H7 (cell line): ENCODE data around the gene SIGLEC14. TPM values are rescaled to one million over a fixed set of nuclear protein-coding genes. Genes with fewer than 3 reads are reported as not detected.
"Not testable (repeated sequence)": the region's sequence is repeated elsewhere in the genome, so short reads cannot be mapped to it uniquely, and the experiment has no call there.

ENCODE experiments used
- DNase-seq: peaks from one replicate; pipeline ENCODE4 v3.0.0; 2012
- H3K27me3 ChIP-seq: 2 replicates; pipeline ENCODE4 v1.6.0; 2011; ENCODE audit warnings: mild to moderate bottlenecking, low read length; ENCODE audit not compliant: control insufficient read depth, insufficient read depth
- H3K36me3 ChIP-seq: replicated peaks from 2 replicates; pipeline ENCODE4 v1.5.1; 2011; ENCODE audit warnings: low read length; ENCODE audit not compliant: control insufficient read depth, insufficient read depth
- H3K4me3 ChIP-seq: 2 replicates; pipeline ENCODE4 v1.5.1; 2011; ENCODE audit warnings: low read depth, mild to moderate bottlenecking, control low read depth, low read length, moderate library complexity; ENCODE audit not compliant: insufficient read depth
- total RNA-seq: library from RNA; depleted of rRNA; stranded (reverse); fragments of >200 nt; shearing (Covaris generic); gene quantifications from 2 replicates; pipeline ENCODE4 v1.2.3, GENCODE V29; 2014

Gene SIGLEC14
- total RNA-seq, 1 experiment from 2014 or later, result not detected

- no peaks in the 10 kb centered on the region for H3K27me3 ChIP-seq
- no peaks in the 10 kb centered on the region for H3K36me3 ChIP-seq
- H3K4me3 ChIP-seq, result peak overlapping the region; percentile 78
- peak; percentile 67 for DNase-seq
Observed at GRCh38 chr19:51687791-51688670, 41.4 kb upstream of the SIGLEC14 start.

GRCh38 chr19:51686171-51686570 is 39.5 kb upstream of the SIGLEC14 start:
- Histone ChIP-seq H3K4me3 (no peak overlapping the region), H3K36me3 (no peaks in the 10 kb centered on the region), H3K27me3 (no peaks in the 10 kb centered on the region)
- DNase-seq, result no peak

GRCh38 chr19:51681286-51681941 is 34.8 kb upstream of the SIGLEC14 start:
- no peak for DNase-seq
- Histone ChIP-seq H3K4me3 (no peak overlapping the region), H3K27me3 (no peaks in the 10 kb centered on the region), H3K36me3 (no peaks in the 10 kb centered on the region)

- no peak overlapping the region for H3K4me3 ChIP-seq
- H3K36me3 ChIP-seq, result no peaks in the 10 kb centered on the region
- DNase-seq, result no peak
- H3K27me3 ChIP-seq, result no peaks in the 10 kb centered on the region
Observed at GRCh38 chr19:51680474-51680873, 33.8 kb upstream of the SIGLEC14 start.

GRCh38 chr19:51676566-51677083 is 30.0 kb upstream of the SIGLEC14 start:
- H3K36me3 ChIP-seq, result no peaks in the 10 kb centered on the region
- H3K27me3 ChIP-seq, result no peaks in the 10 kb centered on the region
- no peak overlapping the region for H3K4me3 ChIP-seq
- no peak for DNase-seq

- H3K27me3 ChIP-seq, H3K36me3 ChIP-seq, H3K4me3 ChIP-seq, DNase-seq: not testable (repeated sequence)
Observed at GRCh38 chr19:51675911-51676565, 29.4 kb upstream of the SIGLEC14 start.

- no peaks in the 10 kb centered on the region for H3K36me3 ChIP-seq
- no peak for DNase-seq
- H3K4me3 ChIP-seq, result no peak overlapping the region
- no peaks in the 10 kb centered on the region; the same call in 1 of the 2 replicates for H3K27me3 ChIP-seq
Observed at GRCh38 chr19:51668216-51668615, 21.6 kb upstream of the SIGLEC14 start.

- Histone ChIP-seq H3K36me3 (no peaks in the 10 kb centered on the region), H3K27me3 (no peaks in the 10 kb centered on the region; the same call in 1 of the 2 replicates), H3K4me3 (no peak overlapping the region)
- DNase-seq, result no peak
Observed at GRCh38 chr19:51664997-51665396, 18.4 kb upstream of the SIGLEC14 start.

GRCh38 chr19:51664131-51664530 is 17.5 kb upstream of the SIGLEC14 start:
- DNase-seq, result no peak
- Histone ChIP-seq H3K36me3 (no peaks in the 10 kb centered on the region), H3K27me3 (no peaks in the 10 kb centered on the region; the same call in 1 of the 2 replicates), H3K4me3 (no peak overlapping the region)

GRCh38 chr19:51663650-51664049 is 17.0 kb upstream of the SIGLEC14 start:
- Histone ChIP-seq H3K27me3 (no peaks in the 10 kb centered on the region; the same call in 1 of the 2 replicates), H3K36me3 (no peaks in the 10 kb centered on the region), H3K4me3 (no peak overlapping the region)
- DNase-seq, result no peak

- Histone ChIP-seq H3K36me3 (no peaks in the 10 kb centered on the region), H3K4me3 (no peak overlapping the region), H3K27me3 (no peaks in the 10 kb centered on the region; the same call in 1 of the 2 replicates)
- peak; percentile 68 for DNase-seq
Observed at GRCh38 chr19:51660975-51661600, 14.5 kb upstream of the SIGLEC14 start.

GRCh38 chr19:51654783-51655182 is 8.2 kb upstream of the SIGLEC14 start:
- no peak overlapping the region for H3K4me3 ChIP-seq
- DNase-seq, result no peak
- no peaks in the 10 kb centered on the region for H3K27me3 ChIP-seq
- H3K36me3 ChIP-seq, result no peaks in the 10 kb centered on the region

GRCh38 chr19:51653162-51653561 is 6.5 kb upstream of the SIGLEC14 start:
- no peaks in the 10 kb centered on the region for H3K36me3 ChIP-seq
- no peaks in the 10 kb centered on the region for H3K27me3 ChIP-seq
- no peak for DNase-seq
- H3K4me3 ChIP-seq, result no peak overlapping the region

- no peak overlapping the region for H3K4me3 ChIP-seq
- no peaks in the 10 kb centered on the region for H3K36me3 ChIP-seq
- no peaks in the 10 kb centered on the region for H3K27me3 ChIP-seq
- no peak for DNase-seq
Observed at GRCh38 chr19:51652266-51652665, 5.6 kb upstream of the SIGLEC14 start.
